Ovary (tissue), 3 donors: Measurements from ENCODE around the gene PKN2.

Experiments used
- EP300 ChIP-seq: sonication (generic); formaldehyde crosslinking; IDR thresholded peaks from one replicate; pipeline ENCODE4 v1.6.1; 2017; ENCODE audit warnings: antibody characterized with exemption
- POLR2A ChIP-seq: fragments of 450-650 bp; IDR thresholded peaks from one replicate; pipeline ENCODE4 v1.6.1; 2017; ENCODE audit warnings: antibody characterized with exemption, mild to moderate bottlenecking, moderate library complexity
- TF ChIP-seq, protein P1 (sequence below), 3 donors: fragments of 450-650 bp in 2 of 3; fragments of 200-600 bp in 1 of 3; IDR thresholded peaks; one replicate each; pipeline versions ENCODE4 v1.5.1 to v1.8.0; 2016 to 2022; ENCODE audit warnings: antibody characterized with exemption in 3 of 3, mild to moderate bottlenecking in 1 of 3
- donor health status: DM: no; HTN: no; CAD: no.

- TF ChIP-seq, protein P1, sequence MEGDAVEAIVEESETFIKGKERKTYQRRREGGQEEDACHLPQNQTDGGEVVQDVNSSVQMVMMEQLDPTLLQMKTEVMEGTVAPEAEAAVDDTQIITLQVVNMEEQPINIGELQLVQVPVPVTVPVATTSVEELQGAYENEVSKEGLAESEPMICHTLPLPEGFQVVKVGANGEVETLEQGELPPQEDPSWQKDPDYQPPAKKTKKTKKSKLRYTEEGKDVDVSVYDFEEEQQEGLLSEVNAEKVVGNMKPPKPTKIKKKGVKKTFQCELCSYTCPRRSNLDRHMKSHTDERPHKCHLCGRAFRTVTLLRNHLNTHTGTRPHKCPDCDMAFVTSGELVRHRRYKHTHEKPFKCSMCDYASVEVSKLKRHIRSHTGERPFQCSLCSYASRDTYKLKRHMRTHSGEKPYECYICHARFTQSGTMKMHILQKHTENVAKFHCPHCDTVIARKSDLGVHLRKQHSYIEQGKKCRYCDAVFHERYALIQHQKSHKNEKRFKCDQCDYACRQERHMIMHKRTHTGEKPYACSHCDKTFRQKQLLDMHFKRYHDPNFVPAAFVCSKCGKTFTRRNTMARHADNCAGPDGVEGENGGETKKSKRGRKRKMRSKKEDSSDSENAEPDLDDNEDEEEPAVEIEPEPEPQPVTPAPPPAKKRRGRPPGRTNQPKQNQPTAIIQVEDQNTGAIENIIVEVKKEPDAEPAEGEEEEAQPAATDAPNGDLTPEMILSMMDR (IDR thresholded peaks at IDR 0.05), result no peak
- TF ChIP-seq POLR2A (no peak), EP300 (no peak)
Observed at GRCh38 chr1:88744142-88744541, 60.1 kb downstream of the PKN2 start.
